Transverse colon (tissue), 4 donors: ENCODE data around the gene CRTC2. TPM values are rescaled to one million over a fixed set of nuclear protein-coding genes. Genes with fewer than 3 reads are reported as not detected.

Experiments used
- DNase-seq: peaks from one replicate; pipeline ENCODE4 v3.0.0-alpha.2; 2019
- H3K27ac ChIP-seq, 4 donors: fragments of 200-600 bp; sonication (generic); 2 replicates each; pipeline ENCODE4 v1.5.1; 2016 to 2018; ENCODE audit warnings: inconsistent platforms in 4 of 4
- H3K27me3 ChIP-seq: fragments of 200-600 bp; sonication (generic); 2 replicates; pipeline ENCODE4 v1.5.1; 2017; ENCODE audit warnings: inconsistent platforms
- H3K36me3 ChIP-seq, 4 donors: fragments of 200-600 bp; sonication (generic); 2 replicates each; pipeline ENCODE4 v1.5.1; 2017 to 2019; ENCODE audit warnings: inconsistent platforms in 4 of 4
- H3K4me1 ChIP-seq, 4 donors: fragments of 200-600 bp; sonication (generic); 2 replicates each; pipeline ENCODE4 v1.5.1; 2017 to 2020; ENCODE audit warnings: inconsistent platforms in 4 of 4
- H3K4me3 ChIP-seq, 4 donors: fragments of 200-600 bp; sonication (generic); 1 replicate in 1 of 4; 2 replicates in 3 of 4; pipeline versions ENCODE4 v1.5.1 to v1.6.1; 2017 to 2019; ENCODE audit warnings: inconsistent platforms in 4 of 4
- H3K9me3 ChIP-seq, 2 donors: fragments of 200-600 bp; sonication (generic); 2 replicates each; pipeline ENCODE4 v1.5.1; 2017 to 2019; ENCODE audit warnings: inconsistent platforms in 2 of 2
- CTCF ChIP-seq, 5 experiments: fragments of 200-600 bp in 3 of 5; fragments of 450-650 bp in 2 of 5; sonication (generic) in 3 of 5; IDR thresholded peaks; 1 replicate in 2 of 5; 2 replicates in 3 of 5; pipeline ENCODE4 v1.5.1; 2016 to 2017; ENCODE audit warnings: antibody characterized with exemption in 5 of 5, inconsistent platforms in 3 of 5, mild to moderate bottlenecking in 2 of 5, moderate library complexity in 1 of 5
- EP300 ChIP-seq: sonication (generic); formaldehyde crosslinking; IDR thresholded peaks from one replicate; pipeline ENCODE4 v1.6.1; 2017; ENCODE audit warnings: antibody characterized with exemption, low read depth
- POLR2A ChIP-seq: fragments of 450-650 bp; IDR thresholded peaks from one replicate; pipeline ENCODE4 v1.6.1; 2016; ENCODE audit warnings: antibody characterized with exemption, mild to moderate bottlenecking, moderate library complexity
- POLR2AphosphoS5 ChIP-seq, 3 donors: sonication (generic); formaldehyde crosslinking; IDR thresholded peaks; one replicate each; pipeline ENCODE4 v1.6.1; 2016; ENCODE audit warnings: antibody characterized with exemption in 3 of 3
- WGBS, 2 donors: methylation state at CpG; one replicate each; pipeline ENCODE4 v1.1.5; 2018; ENCODE audit warnings: low coverage in 1 of 2; 5-methylcytosine and 5-hydroxymethylcytosine counted together
- in situ Hi-C, 4 donors: fragments of 200-750 bp; cut with MboI; loops; one replicate each; pipeline versions ENCODE4 v1.15.0 to v1.15.1; 2017; ENCODE audit warnings: low sequenced_read_pairs in 3 of 4, low pct_ligation_motif_present in 1 of 4, low pct_unique_long_range_greater_than_20kb in 1 of 4
- intact Hi-C: fragments of 100-400 bp; cut with DNase I; formaldehyde crosslinking; loops from one replicate; pipeline ENCODE4 v1.15.1; 2023; ENCODE audit warnings: low total_unique reads
- total RNA-seq, 4 donors: library from RNA; depleted of rRNA; stranded (reverse); fragments of >200 nt; gene quantifications; one replicate each; pipeline ENCODE4 v1.1.0, GENCODE V29; 2016

CRTC2 gene
- total RNA-seq, 4 donors from 2014 or later, result 13.3 to 32.5 (median 21.4) TPM

- 95 to 100% methylated on average over 3 to 34 of the region's 34 CpGs for WGBS, 2 donors
- DNase-seq, result no peak
- Histone ChIP-seq H3K4me1 (peaks cover 0 to 15% (median 11%) of the 10 kb centered on the region in 4 donors), H3K9me3 (no peaks in the 10 kb centered on the region), H3K36me3 (peaks cover 0 to 6% (median 2%) of the 10 kb centered on the region in 4 donors), H3K4me3 (no peak overlapping the region), H3K27ac (no peak overlapping the region), H3K27me3 (no peaks in the 10 kb centered on the region)
- TF ChIP-seq POLR2A (no peak), POLR2AphosphoS5 (IDR thresholded peaks at IDR 0.05) (no peak), CTCF (IDR thresholded peaks at IDR 0.05) (no peak), EP300 (no peak)
- in situ Hi-C loops (loop anchor here in 2 of 4 donors (25.0 kb wide), 1 partner anchor 130 kb away; no protein-coding TSS in a partner anchor), intact Hi-C loops (no loop called here)
Measured at GRCh38 chr1:153941826-153942725, 16.3 kb downstream of the CRTC2 start.

- no peak overlapping the region for H3K27ac ChIP-seq
- H3K9me3 ChIP-seq, result no peaks in the 10 kb centered on the region
- WGBS, 2 donors, result 68 to 94% methylated on average over 4 to 8 of the region's 8 CpGs
- no peak overlapping the region for H3K4me3 ChIP-seq
- no peak for TF ChIP-seq EP300
- TF ChIP-seq POLR2A, result no peak
- TF ChIP-seq CTCF (IDR thresholded peaks at IDR 0.05), result no peak
- TF ChIP-seq POLR2AphosphoS5 (IDR thresholded peaks at IDR 0.05), result no peak
- in situ Hi-C loops, result loop anchor here in 2 of 4 donors (25.0 kb wide), 1 partner anchor 128 kb away; no protein-coding TSS in a partner anchor
- DNase-seq, result no peak
- H3K27me3 ChIP-seq, result no peaks in the 10 kb centered on the region
- peaks cover 0 to 14% (median 5%) of the 10 kb centered on the region in 4 donors for H3K36me3 ChIP-seq
- intact Hi-C loops, result no loop called here
- peaks cover 0 to 10% (median 8%) of the 10 kb centered on the region in 4 donors for H3K4me1 ChIP-seq
Measured at GRCh38 chr1:153940756-153941155, 17.7 kb downstream of the CRTC2 start.

GRCh38 chr1:153939476-153939875 lies 18.9 kb downstream of the CRTC2 start:
- Histone ChIP-seq H3K4me3 (no peak overlapping the region), H3K36me3 (peaks cover 0 to 16% (median 7%) of the 10 kb centered on the region in 4 donors), H3K27ac (no peak overlapping the region), H3K9me3 (no peaks in the 10 kb centered on the region), H3K27me3 (no peaks in the 10 kb centered on the region), H3K4me1 (peaks cover 0 to under 1% (median 0%) of the 10 kb centered on the region in 4 donors)
- TF ChIP-seq EP300 (no peak), CTCF (IDR thresholded peaks at IDR 0.05) (no peak), POLR2AphosphoS5 (IDR thresholded peaks at IDR 0.05) (no peak), POLR2A (no peak)
- in situ Hi-C loops (loop anchor here in 2 of 4 donors (25.0 kb wide), 1 partner anchor 127 kb away; no protein-coding TSS in a partner anchor), intact Hi-C loops (no loop called here)
- no peak for DNase-seq
- WGBS, 2 donors, result 94 to 100% methylated on average over 3 to 12 of the region's 12 CpGs

GRCh38 chr1:153938996-153939395 lies 19.4 kb downstream of the CRTC2 start:
- no peak for DNase-seq
- Histone ChIP-seq H3K27me3 (no peaks in the 10 kb centered on the region), H3K27ac (no peak overlapping the region), H3K4me1 (no peaks in the 10 kb centered on the region), H3K9me3 (no peaks in the 10 kb centered on the region), H3K36me3 (peaks cover 0 to 20% (median 8%) of the 10 kb centered on the region in 4 donors), H3K4me3 (no peak overlapping the region)
- WGBS, 2 donors, result 92% methylated on average over 3 of the region's 3 CpGs; no CpG with 5 or more reads in 1 of the 2 donors
- in situ Hi-C loops, result loop anchor here in 2 of 4 donors (25.0 kb wide), 1 partner anchor 127 kb away; no protein-coding TSS in a partner anchor
- TF ChIP-seq CTCF (IDR thresholded peaks at IDR 0.05) (no peak), POLR2A (no peak)
- intact Hi-C loops, result no loop called here
